ENCODE measurements around the gene KNOP1.
"Not testable (repeated sequence)": the region's sequence is repeated elsewhere in the genome, so short reads cannot be mapped to it uniquely, and the experiment has no call there.

The KNOP1 gene

DNA sequence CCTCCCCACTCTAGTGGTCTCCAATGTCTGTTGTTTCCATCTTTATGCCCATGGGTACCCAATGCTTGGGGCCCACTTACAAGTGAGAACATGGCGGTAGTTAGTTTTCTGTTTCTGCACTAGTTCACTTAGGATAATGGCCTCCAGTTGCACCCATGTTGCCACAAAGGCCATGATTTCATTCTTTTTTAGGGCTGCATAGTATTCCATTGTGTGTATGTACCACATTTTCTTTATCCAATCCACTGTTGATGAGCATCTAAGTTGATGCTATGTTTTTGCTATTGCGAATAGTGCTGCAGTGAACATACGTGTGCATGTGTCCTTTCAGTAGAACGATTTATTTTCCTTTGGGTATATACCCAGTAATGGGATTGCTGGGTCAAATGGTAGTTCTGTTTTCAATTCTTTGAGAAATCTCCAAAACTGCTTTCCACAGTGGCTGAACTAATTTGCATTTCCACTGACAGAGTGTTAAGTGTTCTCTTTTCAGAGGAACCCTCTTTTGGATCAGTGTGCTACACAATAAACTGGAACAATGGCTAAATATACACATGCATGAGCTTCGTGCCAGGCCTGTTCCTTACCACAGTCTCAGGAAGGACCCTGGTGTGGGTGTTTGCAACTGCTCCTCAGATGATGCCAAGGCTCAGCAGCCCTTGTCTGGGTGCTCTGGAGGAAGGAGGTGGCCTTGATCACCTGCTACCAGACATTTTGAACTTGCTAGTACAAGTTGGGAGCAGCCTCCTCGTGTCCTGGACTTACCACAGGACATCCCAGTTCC is 34.4 kb downstream of the KNOP1 start:
- no peak for DNase-seq (ENCODE audit: low read depth in 3 of 3)

- DNase-seq (ENCODE audit: low read depth in 3 of 3), result no peak
Observed at GRCh38 chr16:19681637-19682036, 36.4 kb downstream of the KNOP1 start.

GRCh38 chr16:19680881-19681340 is 37.1 kb downstream of the KNOP1 start:
- no peak for DNase-seq (ENCODE audit: low read depth in 3 of 3)

GRCh38 chr16:19679281-19679680 is 38.7 kb downstream of the KNOP1 start:
- DNase-seq (ENCODE audit: low read depth in 3 of 3), result not testable (repeated sequence)

DNA sequence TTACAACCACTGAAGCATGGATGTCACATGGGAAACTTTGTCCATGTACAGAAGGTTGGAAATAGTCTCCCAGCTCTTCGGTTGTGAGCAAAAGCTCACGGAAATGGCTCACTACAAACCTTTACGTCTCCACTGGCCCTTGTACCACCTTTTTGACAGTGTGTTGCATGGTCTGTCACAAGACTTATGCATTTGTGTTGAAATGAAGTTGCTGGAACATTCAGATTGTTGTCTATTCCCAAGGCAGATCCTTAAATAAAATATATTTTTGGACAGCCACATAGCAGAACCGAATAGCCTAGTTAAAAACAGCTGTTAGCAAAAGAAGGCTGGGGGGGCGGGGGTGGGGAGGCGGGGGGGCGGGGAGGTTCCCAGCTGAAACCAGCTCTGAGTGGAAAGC is 39.2 kb downstream of the KNOP1 start:
- DNase-seq (ENCODE audit: low read depth in 3 of 3), result no peak

- no peak for DNase-seq (ENCODE audit: low read depth in 3 of 3)
Observed at GRCh38 chr16:19677402-19677801, 40.6 kb downstream of the KNOP1 start.

DNA sequence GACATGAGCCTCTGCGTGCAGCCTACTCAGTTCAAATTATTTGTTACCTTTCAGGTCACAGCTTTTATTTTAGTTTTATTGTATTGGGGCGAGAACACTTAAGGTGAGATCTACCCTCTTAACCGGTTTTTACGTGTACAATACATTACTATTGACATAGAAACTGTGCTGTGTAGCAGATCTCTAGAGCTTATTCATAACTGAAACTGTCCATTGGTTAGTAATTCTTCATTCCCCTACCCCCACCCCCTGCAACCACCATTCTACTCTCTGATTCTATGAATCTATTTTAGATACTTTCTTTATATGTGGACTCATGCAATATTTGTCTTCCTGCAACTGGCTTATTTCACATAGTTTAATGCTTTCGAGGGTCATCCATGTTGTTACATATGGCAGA is 43.5 kb downstream of the KNOP1 start:
- DNase-seq (ENCODE audit: low read depth in 3 of 3), result no peak

DNA sequence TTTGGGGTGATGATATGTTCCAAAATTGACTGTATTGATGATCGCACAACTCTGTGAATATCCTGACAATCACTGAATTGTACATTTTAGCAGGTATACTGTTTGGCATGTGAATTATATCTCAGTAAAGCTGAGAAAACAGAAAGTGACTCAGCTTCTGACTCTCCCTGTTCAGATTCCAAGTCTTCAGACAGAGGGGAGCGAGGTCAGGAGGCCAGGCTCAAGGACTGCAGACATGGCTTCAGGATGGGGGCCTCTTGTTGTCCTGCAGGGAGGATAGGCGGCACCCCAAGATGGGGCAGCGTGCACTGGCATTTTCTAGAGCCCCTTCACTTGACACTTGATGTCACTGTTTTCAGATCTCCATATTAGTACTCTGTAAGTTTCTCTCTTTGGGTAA is 45.6 kb downstream of the KNOP1 start:
- no peak for DNase-seq (ENCODE audit: low read depth in 3 of 3)

- no peak for DNase-seq (ENCODE audit: low read depth in 3 of 3)
Observed at GRCh38 chr16:19666477-19666876, 51.5 kb downstream of the KNOP1 start.

- not testable (repeated sequence) for DNase-seq (ENCODE audit: low read depth in 3 of 3)
Observed at GRCh38 chr16:19665313-19665712, 52.7 kb downstream of the KNOP1 start.

DNA sequence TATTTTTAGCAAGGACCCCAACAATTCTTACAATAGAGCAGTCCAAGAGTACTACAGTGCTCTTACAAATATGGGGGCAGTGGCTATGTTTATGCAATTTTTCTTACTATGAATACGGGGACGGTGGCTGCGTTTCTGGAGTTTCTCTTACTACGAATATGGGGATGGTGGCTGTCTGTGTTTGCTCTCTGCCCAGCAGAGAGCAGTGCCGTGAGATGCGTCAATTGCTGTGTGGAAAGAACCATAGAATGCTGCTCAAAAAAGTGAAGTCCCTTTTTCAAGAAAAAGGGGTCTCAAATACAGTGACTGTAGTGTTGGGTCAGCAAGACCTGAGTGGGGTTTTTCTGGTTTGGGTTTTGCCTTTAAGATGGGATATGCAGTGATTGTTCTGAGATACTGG is 53.9 kb downstream of the KNOP1 start:
- no peak for DNase-seq (ENCODE audit: low read depth in 3 of 3)

DNA sequence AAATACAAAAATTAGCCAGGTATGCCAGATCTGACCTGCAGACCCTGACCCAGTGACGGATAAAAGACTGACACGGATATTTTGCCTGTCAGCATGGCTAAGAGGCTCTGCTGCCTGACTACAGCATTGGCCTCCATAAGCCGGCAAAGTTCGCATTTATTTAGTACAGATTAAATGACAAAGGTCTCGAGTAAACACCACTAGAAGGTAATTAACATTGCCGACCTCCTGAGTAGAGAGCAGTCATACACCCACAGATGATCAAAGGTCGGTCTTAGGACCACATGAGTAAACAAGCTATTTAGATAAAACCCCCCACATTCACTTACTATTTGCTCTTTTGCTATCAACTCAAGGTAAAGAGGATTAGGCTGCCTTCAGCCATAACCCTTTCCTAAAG is 55.7 kb downstream of the KNOP1 start:
- no peak for DNase-seq (ENCODE audit: low read depth in 3 of 3)

DNA sequence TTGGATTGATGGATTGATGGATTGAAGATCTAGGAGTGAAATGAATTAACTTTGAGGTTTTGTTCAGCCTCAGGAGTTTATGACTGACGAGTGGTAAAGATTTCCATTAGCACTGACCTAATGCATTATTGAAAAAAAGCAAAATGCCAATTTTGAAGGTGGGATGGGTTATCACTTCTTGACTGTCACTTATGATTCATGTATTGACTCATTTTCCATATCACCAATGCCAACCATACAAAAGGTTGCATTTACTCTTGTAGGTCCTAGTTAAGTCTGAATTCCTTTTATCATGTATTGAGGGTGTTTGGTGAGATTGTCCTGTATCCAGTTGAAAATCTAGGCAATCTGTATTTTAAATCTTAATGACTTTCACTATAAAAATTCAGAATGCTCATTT is 57.6 kb downstream of the KNOP1 start:
- DNase-seq (ENCODE audit: low read depth in 3 of 3), result no peak

DNA sequence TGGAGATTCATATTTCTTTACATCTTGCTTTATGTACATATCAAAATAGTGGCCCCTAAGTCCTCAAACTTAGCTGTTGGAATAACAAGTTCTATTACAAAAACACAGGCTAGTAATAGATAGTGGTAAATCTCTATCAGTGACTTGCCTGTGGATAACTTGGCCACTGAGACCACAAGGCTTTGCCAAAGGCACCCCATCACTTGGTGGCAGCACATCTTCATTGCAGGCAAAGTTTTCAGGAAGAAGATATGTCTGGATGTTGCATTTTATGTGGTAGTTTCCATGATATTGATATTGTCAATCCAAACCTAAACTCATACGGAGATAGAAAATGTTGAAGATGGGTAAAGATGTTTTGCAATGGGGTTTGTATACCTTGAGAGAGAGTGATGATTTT is 58.5 kb downstream of the KNOP1 start:
- DNase-seq (ENCODE audit: low read depth in 3 of 3), result no peak

DNA sequence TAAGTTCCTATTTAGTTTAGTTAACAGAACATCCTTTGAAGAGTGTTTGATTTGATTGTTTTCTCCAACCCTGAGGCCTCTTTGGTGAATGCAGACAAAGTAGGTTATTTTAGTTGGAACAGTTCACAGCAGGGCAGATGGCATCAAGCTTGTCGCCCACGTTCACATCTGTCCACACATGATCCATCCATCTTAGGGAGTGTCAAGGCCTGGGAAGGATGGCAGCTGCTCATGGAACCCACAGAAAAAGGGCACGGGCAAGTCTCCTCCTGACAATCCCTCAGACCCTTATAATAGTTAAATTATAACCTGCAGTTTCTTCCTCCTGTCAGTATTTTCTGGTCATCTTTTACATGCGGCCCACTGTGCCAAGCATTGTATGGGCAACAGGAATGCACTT is 60.2 kb downstream of the KNOP1 start:
- DNase-seq (ENCODE audit: low read depth in 3 of 3), result no peak

- no peak for DNase-seq (ENCODE audit: low read depth in 3 of 3)
Observed at GRCh38 chr16:19655242-19655777, 62.7 kb downstream of the KNOP1 start.

DNA sequence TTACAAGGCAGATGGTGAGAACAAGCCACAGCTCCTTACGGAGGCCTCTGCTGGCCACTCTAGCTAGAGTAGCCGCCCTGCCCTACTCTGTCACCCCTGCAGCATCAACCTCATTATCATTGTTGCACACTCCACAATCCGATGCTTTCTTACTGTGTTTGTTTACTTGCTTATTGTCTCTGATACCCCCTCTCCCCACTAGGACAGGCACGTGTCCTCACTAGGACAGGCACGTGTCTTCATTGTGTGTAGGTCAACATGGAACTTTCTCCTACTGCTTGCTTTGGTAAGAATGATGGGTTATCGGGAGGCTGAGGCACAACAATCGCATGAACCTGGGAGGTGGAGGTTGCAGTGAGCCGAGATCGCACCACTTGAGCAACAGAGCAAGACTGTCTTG is 63.9 kb downstream of the KNOP1 start:
- no peak for DNase-seq (ENCODE audit: low read depth in 3 of 3)
